Stromal cell of bone marrow (primary cell): ENCODE measurements around the gene CAPN15.
"Not testable (repeated sequence)": the region's sequence is repeated elsewhere in the genome, so short reads cannot be mapped to it uniquely, and the experiment has no call there.

Experiments used
- DNase-seq: peaks from one replicate; pipeline ENCODE4 v3.0.0-alpha.2; 2012; ENCODE audit warnings: low read depth

CAPN15 gene

DNA sequence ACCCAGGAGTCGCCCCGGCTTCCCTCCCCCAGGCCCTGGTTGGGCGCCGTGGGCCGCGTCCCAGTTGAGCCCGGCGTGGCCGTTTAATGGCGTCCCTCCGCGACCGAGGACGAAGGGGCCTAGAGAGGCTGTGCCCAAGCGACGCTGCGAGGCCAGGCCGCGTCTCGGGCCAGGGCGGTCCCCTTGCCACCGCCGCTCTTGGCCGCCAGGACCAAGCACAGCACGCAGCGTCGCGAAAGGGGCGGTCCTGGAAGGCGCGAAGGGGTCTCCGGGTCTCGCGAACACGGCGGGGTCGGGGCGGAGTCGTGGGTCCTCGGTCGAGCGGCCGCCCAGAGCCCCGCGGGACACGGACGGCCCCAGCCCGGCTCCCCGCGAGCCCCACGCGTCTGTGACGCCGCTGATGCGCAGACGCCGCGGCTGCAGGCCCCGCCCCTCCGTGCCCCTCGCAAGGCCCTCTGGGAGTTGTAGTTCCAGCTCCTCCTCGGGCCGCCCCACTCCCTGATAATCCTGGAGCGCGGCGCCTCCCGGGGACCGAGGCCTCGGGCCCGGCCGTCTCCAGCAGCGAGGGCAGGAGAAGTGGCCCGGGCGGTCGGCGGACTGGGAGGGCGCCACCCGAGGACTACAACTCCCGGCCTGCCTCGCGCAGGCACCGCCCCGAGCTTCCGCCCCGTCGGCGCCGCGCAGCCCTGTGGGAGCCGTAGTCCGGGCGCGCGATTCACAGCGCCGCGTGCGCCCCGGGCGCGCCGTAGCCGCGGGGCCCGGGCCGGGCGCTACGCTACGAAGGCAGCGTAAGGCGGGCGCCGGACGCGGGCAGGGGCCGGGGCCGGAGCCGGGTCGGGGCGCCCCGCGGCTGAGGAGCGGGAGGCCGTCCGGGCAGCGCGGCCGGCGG is at the start of gene CAPN15:
CAPN15 (plus strand) TSS at position 698 of the 889 bp plus-strand sequence. CDS start 19,127 bp downstream, outside the sequence.
- DNase-seq: peak; percentile 62

DNA sequence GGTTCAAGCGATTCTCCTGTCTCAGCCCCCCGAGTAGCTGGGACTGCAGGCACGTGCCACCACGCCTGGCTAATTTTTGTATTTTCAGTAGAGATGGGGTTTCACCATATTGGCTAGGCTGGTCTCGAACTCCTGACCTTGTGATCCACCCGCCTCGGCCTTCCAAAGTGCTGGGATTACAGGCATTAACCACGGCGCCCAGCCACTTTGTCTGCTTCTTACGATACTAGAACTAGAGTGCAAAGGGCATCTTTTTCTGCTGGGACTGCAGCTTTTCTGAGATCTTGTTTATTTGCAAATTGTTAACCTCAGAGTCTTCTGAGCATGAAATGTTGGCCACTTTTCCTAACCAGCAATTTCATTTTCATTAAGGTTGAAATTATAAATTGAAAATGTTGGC is 49.2 kb upstream of the CAPN15 start:
- not testable (repeated sequence) for DNase-seq

DNA sequence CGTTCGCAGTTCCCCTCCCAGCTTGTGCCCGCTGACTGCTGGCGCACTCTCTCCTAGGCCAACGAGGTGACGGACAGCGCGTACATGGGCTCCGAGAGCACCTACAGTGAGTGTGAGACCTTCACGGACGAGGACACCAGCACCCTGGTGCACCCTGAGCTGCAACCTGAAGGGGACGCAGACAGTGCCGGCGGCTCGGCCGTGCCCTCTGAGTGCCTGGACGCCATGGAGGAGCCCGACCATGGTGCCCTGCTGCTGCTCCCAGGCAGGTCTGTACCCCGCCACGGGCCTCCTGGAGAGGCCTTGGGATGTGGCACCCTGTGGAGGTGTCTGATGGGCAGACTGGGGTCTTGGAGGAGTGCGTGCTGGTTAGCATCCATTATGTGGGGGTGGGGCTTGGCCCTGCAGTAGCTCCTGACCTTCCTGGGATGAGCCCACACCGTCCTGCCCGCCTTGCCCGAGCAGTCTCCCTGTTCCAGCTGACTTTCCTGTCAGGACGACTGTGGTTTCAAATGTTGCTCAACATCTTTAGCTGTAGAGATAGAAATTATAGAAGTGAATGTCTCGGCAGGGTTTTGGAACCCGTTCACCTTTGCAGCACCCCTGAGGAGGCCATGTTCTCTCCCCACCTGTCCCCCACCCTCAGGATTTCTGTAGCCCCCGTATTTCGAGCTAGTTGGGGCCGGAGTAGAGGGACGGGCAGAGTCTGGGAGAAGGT is 44.9 kb upstream of the CAPN15 start:
- DNase-seq: no peak

GRCh38 chr16:483341-484075 is 44.0 kb upstream of the CAPN15 start:
- no peak for DNase-seq

- DNase-seq: no peak
Observed at GRCh38 chr16:489606-490005, 37.9 kb upstream of the CAPN15 start.

GRCh38 chr16:490768-491167 is 36.7 kb upstream of the CAPN15 start:
- no peak for DNase-seq

DNA sequence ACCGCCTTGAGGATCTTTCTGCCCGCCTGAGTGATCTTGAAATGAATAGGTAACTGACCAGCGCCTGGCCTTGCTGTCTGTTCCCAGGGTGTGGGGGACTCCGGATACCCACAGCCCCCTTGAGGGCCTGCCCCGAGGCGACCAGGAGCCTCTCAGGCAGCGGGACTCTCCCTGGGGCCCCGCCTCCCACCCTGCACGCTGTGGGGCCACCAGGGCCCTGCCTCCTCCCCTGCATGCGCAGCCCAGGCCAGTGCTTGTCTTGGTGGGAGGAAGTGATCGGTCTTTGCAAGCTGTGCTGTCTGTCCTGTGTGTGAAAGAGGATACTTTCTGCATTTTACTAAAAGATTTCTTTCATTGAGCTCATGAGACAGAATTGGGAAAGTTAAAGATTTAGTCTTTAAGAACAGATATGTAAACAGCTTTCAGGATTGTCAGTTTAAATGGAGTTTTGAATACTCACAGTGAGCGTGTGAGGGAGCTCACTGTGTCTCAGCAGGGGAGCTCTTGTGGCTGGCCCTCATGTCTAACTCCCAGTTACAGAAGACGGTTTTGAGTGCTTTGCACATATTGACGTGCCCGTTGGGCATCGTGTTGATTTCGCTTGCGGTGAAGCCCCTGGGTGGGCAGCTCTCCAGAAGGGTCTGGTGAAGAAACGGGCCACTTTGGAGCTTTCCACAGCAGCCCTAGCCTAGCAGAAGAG is 36.1 kb upstream of the CAPN15 start:
- DNase-seq: no peak

DNA sequence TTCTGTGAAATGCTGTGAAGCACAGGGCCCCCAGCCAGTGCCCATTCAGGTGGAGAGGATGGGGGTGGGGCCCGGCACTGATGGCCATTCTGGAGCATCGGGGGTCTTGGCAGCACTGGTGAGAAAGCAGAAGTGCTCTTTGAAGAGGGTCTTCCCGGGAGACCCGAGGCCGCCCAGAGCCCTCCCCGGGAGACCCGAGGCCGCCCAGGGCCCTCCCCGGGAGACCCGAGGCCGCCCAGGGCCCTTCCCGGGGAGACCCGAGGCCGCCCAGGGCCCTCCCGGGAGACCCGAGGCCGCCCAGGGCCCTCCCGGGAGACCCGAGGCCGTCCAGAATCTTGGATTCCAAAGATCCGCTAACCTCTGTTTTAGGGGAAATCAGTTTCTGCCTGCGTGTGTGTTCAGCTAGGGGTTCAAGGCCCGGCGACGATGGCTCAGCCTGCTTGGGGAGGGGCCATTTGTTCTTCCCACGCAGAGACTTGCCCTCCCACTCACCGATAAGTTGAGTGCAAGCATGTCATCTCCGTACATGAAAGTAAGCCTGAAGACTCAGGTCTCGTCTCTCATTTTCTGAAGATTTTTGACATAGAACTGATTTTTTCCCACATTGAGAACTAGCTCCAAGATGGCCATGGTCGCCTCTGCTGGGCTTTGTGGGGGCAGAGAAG is 35.2 kb upstream of the CAPN15 start:
- DNase-seq: no peak

GRCh38 chr16:494676-495075 is 32.8 kb upstream of the CAPN15 start:
- not testable (repeated sequence) for DNase-seq

- DNase-seq: peak; percentile 13
Observed at GRCh38 chr16:495127-495748, 32.3 kb upstream of the CAPN15 start.

- DNase-seq: no peak
Observed at GRCh38 chr16:496097-496886, 31.2 kb upstream of the CAPN15 start.

GRCh38 chr16:497258-497657 is 30.3 kb upstream of the CAPN15 start:
- no peak for DNase-seq

DNA sequence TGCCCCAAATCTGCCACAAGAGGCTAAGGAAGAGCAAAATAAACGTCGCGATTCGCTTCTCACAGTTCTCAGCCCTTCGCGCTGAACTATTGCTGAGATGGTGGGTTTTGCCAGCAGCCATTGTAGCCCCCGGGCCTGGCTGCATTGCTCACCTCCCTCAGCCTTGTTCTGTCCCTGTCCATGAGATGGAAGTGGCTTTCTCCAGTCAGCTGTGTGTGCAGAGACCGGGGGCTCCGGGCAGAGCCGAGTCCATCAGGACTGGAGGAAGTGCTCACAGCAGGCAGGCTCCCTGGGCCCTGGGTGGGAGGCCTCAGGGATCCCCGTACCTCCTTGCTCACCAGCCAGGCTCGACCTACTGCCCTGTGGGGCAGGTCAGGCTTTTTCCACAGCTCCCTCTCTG is 27.6 kb upstream of the CAPN15 start:
- no peak for DNase-seq

GRCh38 chr16:500709-501108 is 26.8 kb upstream of the CAPN15 start:
- no peak for DNase-seq

DNA sequence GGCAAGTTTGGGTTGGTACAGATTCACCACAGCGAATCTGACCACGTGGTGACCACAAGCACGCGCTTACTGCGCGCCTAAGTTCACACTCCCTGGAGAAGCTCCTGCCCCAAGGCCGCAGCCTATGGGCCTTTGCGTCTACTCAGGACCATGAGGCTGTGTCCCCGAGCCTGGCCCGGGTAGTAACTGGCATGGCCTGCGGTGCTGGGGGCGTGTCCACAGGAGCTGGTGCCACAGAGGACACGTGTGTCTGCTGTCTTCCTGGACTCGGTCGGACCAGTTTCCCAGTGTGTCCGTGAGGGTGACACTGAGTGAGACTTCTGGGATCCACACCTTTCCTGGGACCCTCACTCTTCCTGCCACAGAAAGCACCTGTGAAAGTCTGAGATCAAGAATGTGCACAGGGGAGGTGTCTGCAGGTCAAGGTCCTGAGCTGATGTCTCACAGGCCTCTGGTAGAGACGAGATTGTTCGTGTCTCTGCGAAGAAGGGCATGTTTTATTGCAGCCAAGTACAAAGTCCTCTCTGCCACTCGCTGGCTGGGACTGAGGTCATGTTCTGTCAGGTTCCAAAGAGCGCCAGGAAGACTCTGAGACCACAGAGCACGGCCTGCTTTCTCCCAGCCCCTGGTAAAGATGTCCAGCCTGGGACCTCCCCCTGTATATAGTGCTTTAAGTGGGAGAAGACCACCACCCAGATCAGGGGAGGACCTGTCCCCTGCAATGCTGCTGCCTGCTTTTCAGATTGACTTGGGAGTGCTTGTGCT is 25.2 kb upstream of the CAPN15 start:
- DNase-seq: no peak

- no peak for DNase-seq
Observed at GRCh38 chr16:503150-504071, 24.1 kb upstream of the CAPN15 start.

GRCh38 chr16:505479-506245 is 21.9 kb upstream of the CAPN15 start:
- no peak for DNase-seq

- no peak for DNase-seq
Observed at GRCh38 chr16:506246-506546, 21.3 kb upstream of the CAPN15 start.
